GM12891 (cell line): ENCODE data around the gene ABCC3. TPM values are rescaled to one million over a fixed set of nuclear protein-coding genes. Genes with fewer than 3 reads are reported as not detected.

Experiments used
- DNase-seq: peaks from one replicate; pipeline ENCODE4 v3.0.0; 2011; ENCODE audit warnings: low spot score; ENCODE audit not compliant: insufficient read length
- FAIRE-seq: peaks from 2 replicates; lab custom pipeline; 2011; peaks lifted over from hg19 to GRCh38; lab: Jason Lieb, UNC
- PAX5 ChIP-seq: IDR thresholded peaks from 2 replicates; pipeline ENCODE4 v1.6.1; 2011; ENCODE audit warnings: low read length, moderate library complexity, mild to moderate bottlenecking; ENCODE audit not compliant: insufficient read depth, severe bottlenecking
- POLR2A ChIP-seq: IDR thresholded peaks from 2 replicates; pipeline ENCODE4 v1.6.1; 2011; ENCODE audit warnings: low read depth, low read length, control low read depth
- POLR2AphosphoS5 ChIP-seq: IDR thresholded peaks from 2 replicates; pipeline ENCODE4 v1.6.1; 2011; ENCODE audit warnings: low read depth, low read length, control low read depth
- POU2F2 ChIP-seq: IDR thresholded peaks from 2 replicates; pipeline ENCODE4 v1.6.1; 2011; ENCODE audit warnings: low read depth, mild to moderate bottlenecking, control low read depth, low read length, moderate library complexity
- SPI1 ChIP-seq: IDR thresholded peaks from 2 replicates; pipeline ENCODE4 v1.6.1; 2011; ENCODE audit warnings: low read depth, low read length, control low read depth
- TAF1 ChIP-seq: IDR thresholded peaks from 2 replicates; pipeline ENCODE4 v1.6.1; 2011; ENCODE audit warnings: low read depth, low read length, control low read depth
- polyA plus RNA-seq: library from polyadenylated mRNA; unstranded; fragments of >200 nt; gene quantifications from one replicate; pipeline ENCODE4 v1.2.1, GENCODE V29; 2012; ENCODE audit warnings: low read depth, missing spikeins, inconsistent platforms; ENCODE audit not compliant: missing spikeins

Gene ABCC3
- not detected for polyA plus RNA-seq

DNA sequence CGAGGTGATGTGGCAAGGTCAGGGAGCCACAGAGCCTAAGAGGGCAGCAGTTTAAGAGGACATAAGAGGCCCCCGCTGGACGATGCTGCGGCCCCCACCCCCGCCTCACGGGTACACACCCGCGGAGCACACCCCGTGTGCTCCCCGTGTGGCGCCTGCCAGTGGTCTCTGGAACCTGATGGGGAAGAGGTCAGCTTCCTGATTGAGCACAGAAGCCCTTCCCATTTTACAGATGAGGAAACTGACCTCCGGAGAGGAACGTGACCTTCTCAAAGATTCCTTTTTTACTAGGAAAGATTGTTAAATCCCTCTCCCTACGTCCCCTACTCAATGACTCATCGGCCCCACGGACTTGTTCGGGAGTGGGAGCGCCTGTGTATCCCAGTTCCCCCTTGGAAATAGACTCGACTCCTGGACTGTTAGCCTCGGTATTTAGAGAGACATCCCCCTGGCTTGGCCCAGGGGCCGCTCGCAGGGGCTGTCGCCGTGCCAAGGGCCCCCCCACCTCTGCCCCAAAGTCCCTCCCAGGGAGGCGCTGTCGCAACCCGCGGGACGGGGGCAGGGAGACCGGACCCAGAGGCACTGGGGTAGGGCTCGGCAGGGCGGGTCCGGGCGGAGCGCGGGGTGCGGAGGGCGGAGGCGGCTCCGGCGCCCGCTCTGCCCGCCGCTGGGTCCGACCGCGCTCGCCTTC lies at the start of gene ABCC3:
Gene ABCC3, plus strand, starts transcription at position 658 of the 691 bp plus-strand sequence. CDS start 56 bp downstream, outside the sequence.
- TF ChIP-seq POLR2A (no peak), TAF1 (no peak), SPI1 (no peak), PAX5 (no peak), POLR2AphosphoS5 (no peak), POU2F2 (no peak)
- DNase-seq (no peak), FAIRE-seq (no peak)

DNA sequence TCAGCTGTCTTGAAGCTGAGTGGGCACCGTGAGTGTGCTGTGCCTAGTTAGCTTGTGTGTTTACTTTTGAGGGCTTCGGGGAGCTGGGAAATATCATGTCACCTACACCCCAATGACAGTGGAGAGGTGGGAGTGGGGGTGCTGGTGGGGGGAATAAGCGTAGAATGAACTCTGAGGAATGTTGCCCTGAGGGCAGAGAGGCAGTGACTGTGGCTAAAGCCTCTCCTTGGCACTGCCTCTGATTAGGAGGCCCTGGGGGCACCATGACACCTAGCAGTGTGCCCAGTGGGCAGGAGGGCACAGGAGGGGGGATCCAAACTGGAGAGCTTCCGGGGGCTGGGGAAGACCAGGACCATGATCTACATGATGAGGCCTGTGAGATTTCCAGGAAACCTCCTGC lies 49.3 kb upstream of the ABCC3 start:
- DNase-seq, result no peak
- FAIRE-seq, result no peak
- TF ChIP-seq POLR2AphosphoS5 (no peak), TAF1 (no peak), PAX5 (no peak), POLR2A (no peak), SPI1 (no peak), POU2F2 (no peak)

DNA sequence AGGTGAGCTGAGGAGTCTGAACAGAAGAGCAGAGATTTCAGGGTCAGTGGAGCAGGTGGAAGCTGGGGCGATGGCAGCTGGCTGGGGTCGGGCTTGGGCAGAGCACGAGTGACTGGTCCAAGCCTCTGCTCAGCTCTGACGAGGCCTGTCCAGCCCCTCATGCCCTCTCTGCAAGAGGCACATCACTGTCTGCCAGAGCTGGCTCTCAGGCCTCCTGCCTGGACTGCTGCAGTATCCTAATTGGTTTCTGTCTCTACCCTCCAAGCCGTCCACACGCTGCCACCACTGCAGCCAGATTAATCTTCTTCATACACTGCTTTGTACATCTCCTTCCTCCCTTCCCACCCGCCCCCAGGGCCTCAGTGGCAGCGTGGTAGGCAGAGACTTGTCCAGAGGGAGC lies 48.8 kb upstream of the ABCC3 start:
- FAIRE-seq (no peak), DNase-seq (no peak)
- no peak for TF ChIP-seq PAX5
- no peak for TF ChIP-seq TAF1
- no peak for TF ChIP-seq POLR2AphosphoS5
- no peak for TF ChIP-seq POU2F2
- TF ChIP-seq SPI1, result no peak
- no peak for TF ChIP-seq POLR2A

DNA sequence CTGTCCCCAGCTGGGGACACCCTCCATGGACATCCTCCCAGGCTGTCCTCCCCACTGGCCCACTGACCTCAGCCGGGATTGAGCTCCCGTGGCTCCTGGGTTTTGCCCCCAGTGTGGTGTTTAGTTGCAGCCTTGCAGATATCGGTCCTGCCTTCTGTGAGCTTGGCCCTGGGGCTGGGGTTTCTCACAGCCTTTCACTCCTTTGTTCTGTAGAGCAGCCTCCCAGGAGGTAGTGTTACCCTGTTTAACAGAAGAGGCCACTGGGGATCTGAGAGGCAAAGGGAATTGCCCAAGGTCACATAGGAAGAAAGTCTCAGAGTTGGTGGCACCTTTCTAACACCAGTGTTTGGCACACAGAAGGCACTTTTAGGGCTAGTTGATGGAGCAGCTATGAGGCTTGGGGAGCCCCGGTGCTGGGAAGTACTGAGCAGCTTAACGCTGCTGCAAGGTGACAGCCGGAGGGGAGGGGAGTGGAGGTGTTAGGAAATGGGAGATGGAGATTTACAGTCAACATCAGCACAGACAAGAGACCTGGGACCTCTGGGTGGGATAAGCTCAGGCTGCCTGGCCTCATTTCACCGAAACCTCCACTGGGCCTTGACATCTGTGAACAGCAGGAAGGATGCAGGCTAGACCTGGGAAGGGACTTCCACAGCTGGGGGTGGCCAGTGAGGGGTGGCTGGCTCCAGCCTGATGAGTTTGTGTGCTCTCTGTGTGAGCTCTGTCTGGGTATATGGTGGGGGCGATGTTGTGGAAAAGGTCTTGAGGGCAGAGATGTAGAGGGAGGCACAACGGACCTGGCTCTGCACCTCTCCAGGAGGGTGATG lies 48.0 kb upstream of the ABCC3 start:
- DNase-seq (no peak), FAIRE-seq (no peak)
- TF ChIP-seq POLR2AphosphoS5 (no peak), POU2F2 (no peak), SPI1 (no peak), PAX5 (no peak), POLR2A (no peak), TAF1 (no peak)

- TF ChIP-seq POLR2AphosphoS5, result no peak
- TF ChIP-seq TAF1, result no peak
- no peak for TF ChIP-seq POU2F2
- TF ChIP-seq PAX5, result no peak
- no peak for TF ChIP-seq SPI1
- TF ChIP-seq POLR2A, result no peak
- DNase-seq (no peak), FAIRE-seq (no peak)
Observed at GRCh38 chr17:50587571-50587970, 47.1 kb upstream of the ABCC3 start.

DNA sequence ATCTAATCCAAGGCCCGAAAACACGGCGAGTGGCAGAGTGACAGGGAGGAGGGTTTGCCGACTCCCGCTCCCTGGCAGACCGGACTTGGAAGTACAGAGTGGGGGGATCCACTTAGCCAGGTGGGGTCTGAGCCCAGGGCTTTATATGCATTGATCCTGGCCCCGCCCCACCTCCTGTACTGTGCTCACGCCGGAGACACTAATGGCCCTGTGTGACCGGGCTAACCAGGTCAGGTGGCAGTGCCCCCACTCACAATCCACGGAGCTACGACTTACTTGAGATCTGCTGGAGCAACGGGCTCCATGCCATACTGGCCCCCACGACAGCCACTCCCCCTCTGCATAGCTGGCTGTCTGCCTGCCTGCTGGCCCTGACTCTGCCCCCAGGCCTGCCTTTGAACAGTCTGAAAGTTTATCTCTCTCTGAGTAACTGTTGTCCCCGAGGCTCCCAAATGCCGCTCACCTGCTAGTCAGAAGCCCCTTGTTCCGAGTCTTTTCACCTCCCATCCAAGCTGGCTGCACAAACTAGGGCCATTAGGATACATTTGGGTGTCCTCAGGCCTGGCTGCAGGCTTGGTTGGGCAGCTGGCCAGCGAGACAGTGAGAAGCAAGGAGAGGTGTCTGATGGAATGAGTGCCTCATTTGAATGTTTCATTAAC lies 46.2 kb upstream of the ABCC3 start:
- FAIRE-seq, result no peak
- TF ChIP-seq POU2F2 (no peak), POLR2A (no peak), PAX5 (no peak), POLR2AphosphoS5 (no peak), TAF1 (no peak)
- DNase-seq, result no peak

GRCh38 chr17:50589095-50589705 lies 45.5 kb upstream of the ABCC3 start:
- FAIRE-seq, result no peak
- TF ChIP-seq POU2F2 (no peak), PAX5 (no peak), TAF1 (no peak), POLR2AphosphoS5 (no peak), POLR2A (no peak), SPI1 (no peak)
- no peak for DNase-seq

- FAIRE-seq (no peak), DNase-seq (no peak)
- TF ChIP-seq POLR2A, result no peak
Observed at GRCh38 chr17:50590946-50591737, 43.5 kb upstream of the ABCC3 start.

DNA sequence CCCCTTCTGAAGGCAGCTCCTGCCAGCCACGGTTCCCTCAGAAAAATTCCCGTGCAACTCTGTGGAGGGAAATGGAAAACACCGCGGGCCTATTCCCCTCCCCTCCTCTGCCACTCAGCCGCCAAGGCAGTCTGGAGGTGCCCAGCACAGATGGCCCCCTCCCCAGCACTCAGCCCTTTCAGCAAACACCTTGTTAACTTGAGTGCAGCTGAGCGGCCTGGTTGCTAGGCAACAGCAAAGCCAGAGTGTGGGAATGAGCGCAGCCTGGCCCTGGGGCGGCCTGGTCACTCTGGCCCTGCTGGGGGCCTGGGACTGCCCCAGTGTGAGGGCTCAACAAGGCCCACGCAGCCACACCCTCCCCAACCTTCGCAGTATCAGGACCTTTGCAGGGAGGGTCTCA lies 41.4 kb upstream of the ABCC3 start:
- no peak for TF ChIP-seq SPI1
- TF ChIP-seq POLR2AphosphoS5, result no peak
- TF ChIP-seq TAF1, result no peak
- FAIRE-seq, result no peak
- no peak for DNase-seq
